Cardiac muscle cell (in vitro differentiated cells and primary cell): Measurements from ENCODE around the gene GDNF. TPM values are rescaled to one million over a fixed set of nuclear protein-coding genes. Genes with fewer than 3 reads are reported as not detected.

Experiments
- DNase-seq, 2 donors: peaks; one replicate each; pipeline versions ENCODE4 v3.0.0 to v3.0.0-alpha.2; 2010 to 2017; ENCODE audit warnings: low read depth in 1 of 2, low spot score in 1 of 2
- H3K27ac ChIP-seq: fragments of 200-600 bp; sonication (generic); 2 replicates; pipeline ENCODE4 v1.5.1; 2016
- H3K27me3 ChIP-seq: fragments of 200-600 bp; sonication (generic); 2 replicates; pipeline ENCODE4 v1.6.0; 2016; ENCODE audit warnings: control low read depth
- H3K36me3 ChIP-seq: fragments of 200-600 bp; sonication (generic); 2 replicates; pipeline ENCODE4 v1.5.1; 2016; ENCODE audit warnings: control low read depth
- H3K4me1 ChIP-seq: fragments of 200-600 bp; sonication (generic); 2 replicates; pipeline ENCODE4 v1.8.1; 2017; ENCODE audit warnings: low read depth, mild to moderate bottlenecking, mixed run types
- H3K4me3 ChIP-seq: fragments of 200-600 bp; sonication (generic); 2 replicates; pipeline ENCODE4 v1.5.1; 2016; ENCODE audit warnings: mild to moderate bottlenecking
- H3K9me3 ChIP-seq: fragments of 200-600 bp; sonication (generic); 2 replicates; pipeline ENCODE4 v1.5.1; 2017; ENCODE audit warnings: low read depth, mild to moderate bottlenecking, control low read depth
- CTCF ChIP-seq: IDR thresholded peaks from 2 replicates; pipeline ENCODE4 v1.5.1; 2012; ENCODE audit warnings: low read depth, mild to moderate bottlenecking, low read length
- polyA plus RNA-seq: library from polyadenylated mRNA; unstranded; fragments of >200 nt; fragmentation: Nextera tagmentation; extraction: Ambion mirVana; gene quantifications from 2 replicates; pipeline ENCODE4 v1.2.1, GENCODE V29; 2016
- total RNA-seq: library from RNA; depleted of rRNA; stranded (reverse); fragments of >200 nt; gene quantifications from 2 replicates; pipeline ENCODE4 v1.2.3, GENCODE V29; 2016

GDNF gene
- total and polyA plus RNA-seq, 2 experiments from 2014 or later = not detected

- DNase-seq = no peak
- TF ChIP-seq CTCF = no peak
- no peaks in the 10 kb centered on the region for H3K36me3 ChIP-seq
- H3K27me3 ChIP-seq = peaks cover 54% of the 10 kb centered on the region
- no peak overlapping the region for H3K4me3 ChIP-seq
- H3K27ac ChIP-seq = no peak overlapping the region
- no peaks in the 10 kb centered on the region for H3K9me3 ChIP-seq
- no peaks in the 10 kb centered on the region for H3K4me1 ChIP-seq
Measured at GRCh38 chr5:37830348-37830747, 9.5 kb downstream of the GDNF start.

- H3K4me3 ChIP-seq = no peak overlapping the region
- H3K9me3 ChIP-seq = no peaks in the 10 kb centered on the region
- peaks cover 10% of the 10 kb centered on the region for H3K27me3 ChIP-seq
- DNase-seq = no peak
- no peaks in the 10 kb centered on the region for H3K4me1 ChIP-seq
- no peak for TF ChIP-seq CTCF
- no peak overlapping the region for H3K27ac ChIP-seq
- H3K36me3 ChIP-seq = no peaks in the 10 kb centered on the region
Measured at GRCh38 chr5:37825334-37825915, 14.4 kb downstream of the GDNF start.

- Histone ChIP-seq H3K9me3 (no peaks in the 10 kb centered on the region), H3K27ac (no peak overlapping the region), H3K4me1 (no peaks in the 10 kb centered on the region), H3K27me3 (peaks cover 6% of the 10 kb centered on the region), H3K36me3 (no peaks in the 10 kb centered on the region), H3K4me3 (no peak overlapping the region)
- peak in 1 of 2 donors; percentile 57 for DNase-seq
- TF ChIP-seq CTCF = no peak
Measured at GRCh38 chr5:37823433-37824152, 16.2 kb downstream of the GDNF start.

- no peaks in the 10 kb centered on the region for H3K9me3 ChIP-seq
- peak in 1 of 2 donors; percentile 11 for DNase-seq
- no peak for TF ChIP-seq CTCF
- H3K36me3 ChIP-seq = no peaks in the 10 kb centered on the region
- no peaks in the 10 kb centered on the region for H3K27me3 ChIP-seq
- no peaks in the 10 kb centered on the region for H3K4me1 ChIP-seq
- H3K4me3 ChIP-seq = no peak overlapping the region
- H3K27ac ChIP-seq = no peak overlapping the region
Measured at GRCh38 chr5:37816883-37817282, 23.0 kb downstream of the GDNF start.

- H3K4me1 ChIP-seq = no peaks in the 10 kb centered on the region
- no peaks in the 10 kb centered on the region for H3K27me3 ChIP-seq
- TF ChIP-seq CTCF = no peak
- DNase-seq = no peak
- no peaks in the 10 kb centered on the region for H3K36me3 ChIP-seq
- H3K9me3 ChIP-seq = no peaks in the 10 kb centered on the region
- H3K4me3 ChIP-seq = no peak overlapping the region
- no peak overlapping the region for H3K27ac ChIP-seq
Measured at GRCh38 chr5:37816331-37816730, 23.5 kb downstream of the GDNF start.
